Psoas muscle (tissue), 8 donors: ENCODE data around the gene MADD. TPM values are rescaled to one million over a fixed set of nuclear protein-coding genes. Genes with fewer than 3 reads are reported as not detected.
A peak's percentile ranks its signal among the peaks of the same experiment; 100 is the strongest.

Source experiments
- ATAC-seq, 4 donors: fragments of 200-7000 bp; cut with Tn5 transposase; one replicate each; pipeline ENCODE4 v1.9.1; 2020; ENCODE audit warnings: moderate library complexity in 3 of 4, mild to moderate bottlenecking in 2 of 4
- DNase-seq, 2 donors: peaks; one replicate each; pipeline ENCODE4 v3.0.0-alpha.2; 2020
- H3K27ac ChIP-seq: fragments of 200-600 bp; one replicate; pipeline ENCODE4 v1.8.0; 2022
- H3K27me3 ChIP-seq, 3 donors: fragments of 200-600 bp in 1 of 3; one replicate each; pipeline versions ENCODE4 v1.6.1 to v1.8.0; 2013 to 2022; ENCODE audit warnings: low read length in 2 of 3, mild to moderate bottlenecking in 2 of 3, moderate library complexity in 1 of 3; ENCODE audit not compliant: insufficient read depth in 3 of 3
- H3K36me3 ChIP-seq, 2 donors: fragments of 200-600 bp in 1 of 2; one replicate each; pipeline versions ENCODE4 v1.6.1 to v1.8.0; 2013 to 2022; ENCODE audit warnings: low read depth in 1 of 2, mild to moderate bottlenecking in 1 of 2, moderate library complexity in 1 of 2; ENCODE audit not compliant: insufficient read depth in 1 of 2
- H3K4me1 ChIP-seq: fragments of 200-600 bp; one replicate; pipeline ENCODE4 v1.8.0; 2022
- H3K4me3 ChIP-seq: fragments of 200-600 bp; one replicate; pipeline ENCODE4 v1.8.0; 2022; ENCODE audit warnings: mild to moderate bottlenecking
- H3K9me3 ChIP-seq: fragments of 200-600 bp; one replicate; pipeline ENCODE4 v1.8.0; 2022
- CTCF ChIP-seq: fragments of 200-600 bp; IDR thresholded peaks from one replicate; pipeline ENCODE4 v1.8.0; 2022; ENCODE audit warnings: antibody characterized with exemption
- WGBS, 3 donors: extraction: QIAGEN DNeasy Blood & Tissue Kit; methylation state at CpG; one replicate each; pipeline versions ENCODE4 v1.1.6 to v1.1.7; 2013; 5-methylcytosine and 5-hydroxymethylcytosine counted together
- intact Hi-C, 2 donors: fragments of 100-400 bp; cut with DNase I; formaldehyde crosslinking; loops; one replicate each; pipeline versions ENCODE4 v1.11.0 to v1.14.2; 2022
- polyA plus RNA-seq, 3 donors: library from polyadenylated mRNA; stranded (reverse); fragments of 200-250 nt; gene quantifications; one replicate each; pipeline ENCODE4 v1.2.3, GENCODE V29; 2013
- total RNA-seq, 4 donors: library from RNA; stranded (reverse); fragmentation: NEBNext Ultra II Directional in 2 of 4; extraction: Animal tissue kit (Norgen Biotek cat#: 25700) in 2 of 4; gene quantifications; one replicate each; pipeline versions ENCODE4 v1.2.1 to v1.2.4, GENCODE V29; 2021 to 2023
- donor health status: healthy with polysubstance abuse.
- donor health status: DM: no; HTN: no; CAD: no; lungs with moderate emphysema.
- donor health status: Bipolar disorder and iron deficiency.
- donor health status: healthy.
- donor health status: DM: yes; HTN: yes; CAD: no.
- donor health status: DM: no; HTN: no; CAD: no.
- donor health status: DM: no; HTN: no; CAD: no.
- donor health status: DM: yes; HTN: yes; CAD: no.

Gene MADD
- total and polyA plus RNA-seq, 7 donors = 11.5 to 33.6 (median 19.5) TPM

GRCh38 chr11:47327949-47328348, 58.0 kb downstream of the MADD start:
- intact Hi-C loops = loop anchor here in 1 of 2 donors (2.0 kb wide), 1 partner anchor 55 kb away; no protein-coding TSS in a partner anchor
- no peak overlapping the region for H3K27ac ChIP-seq
- no peak for TF ChIP-seq CTCF
- ATAC-seq (no peak), DNase-seq (no peak)
- H3K27me3 ChIP-seq = no peaks in the 10 kb centered on the region
- no peaks in the 10 kb centered on the region for H3K9me3 ChIP-seq
- H3K4me1 ChIP-seq = peaks cover 36% of the 10 kb centered on the region
- WGBS, 3 donors = 87 to 90% (median 87%) methylated on average over 5 of the region's 5 CpGs
- no peak overlapping the region for H3K4me3 ChIP-seq
- peaks cover 0 to 3% of the 10 kb centered on the region in 2 donors for H3K36me3 ChIP-seq

GRCh38 chr11:47328449-47329390, 58.8 kb downstream of the MADD start:
- no peak overlapping the region for H3K4me3 ChIP-seq
- peaks cover 0 to 3% of the 10 kb centered on the region in 2 donors for H3K36me3 ChIP-seq
- H3K27ac ChIP-seq = no peak overlapping the region
- DNase-seq = no peak
- WGBS, 3 donors = 79 to 81% (median 80%) methylated on average over 29 of the region's 29 CpGs
- intact Hi-C loops = no loop called here
- no peak for TF ChIP-seq CTCF
- H3K9me3 ChIP-seq = no peaks in the 10 kb centered on the region
- ATAC-seq = no peak
- H3K4me1 ChIP-seq = peaks cover 36% of the 10 kb centered on the region
- H3K27me3 ChIP-seq = no peaks in the 10 kb centered on the region

GRCh38 chr11:47329431-47329986, 59.6 kb downstream of the MADD start:
- TF ChIP-seq CTCF = no peak

GRCh38 chr11:47329987-47330931, 60.3 kb downstream of the MADD start:
- peaks cover 36% of the 10 kb centered on the region for H3K4me1 ChIP-seq
- no peaks in the 10 kb centered on the region for H3K27me3 ChIP-seq
- no peaks in the 10 kb centered on the region for H3K9me3 ChIP-seq
- H3K27ac ChIP-seq = peak overlapping the region; percentile 81
- intact Hi-C loops = loop anchor here in 1 of 2 donors (2.0 kb wide), 1 partner anchor 57 kb away; no protein-coding TSS in a partner anchor
- WGBS, 3 donors = 18 to 25% (median 22%) methylated on average over 16 of the region's 16 CpGs
- ATAC-seq = peak; percentile 84 to 94 (median 92)
- TF ChIP-seq CTCF = no peak
- H3K36me3 ChIP-seq = peaks cover 0 to 2% of the 10 kb centered on the region in 2 donors
- H3K4me3 ChIP-seq = peak overlapping the region; percentile 20
- peak in 1 of 2 donors; percentile 77 for DNase-seq

More at GRCh38 chr11:47329431-47329986, 59.6 kb downstream of the MADD start:
- no peaks in the 10 kb centered on the region for H3K27me3 ChIP-seq
- ATAC-seq (peak; percentile 15 to 58 (median 34)), DNase-seq (no peak)
- peaks cover 36% of the 10 kb centered on the region for H3K4me1 ChIP-seq
- no peaks in the 10 kb centered on the region for H3K9me3 ChIP-seq
- H3K27ac ChIP-seq = peak overlapping the region; percentile 81
- H3K4me3 ChIP-seq = no peak overlapping the region
- H3K36me3 ChIP-seq = peaks cover 0 to 3% of the 10 kb centered on the region in 2 donors
- WGBS, 3 donors = 31 to 38% (median 34%) methylated on average over 12 of the region's 12 CpGs
- intact Hi-C loops = no loop called here
